ENCODE data around the gene CYP4F8.
"Not testable (repeated sequence)": the region's sequence is repeated elsewhere in the genome, so short reads cannot be mapped to it uniquely, and the experiment has no call there.

CYP4F8 gene

GRCh38 chr19:15651791-15652190, 36.8 kb downstream of the CYP4F8 start:
- Mint-ChIP-seq H3K9me3 (ENCODE audit: low read depth) (no peaks in the 10 kb centered on the region), H3K4me1 (ENCODE audit: low read depth) (no peaks in the 10 kb centered on the region), H3K27ac (no peak overlapping the region), H3K36me3 (no peaks in the 10 kb centered on the region), H3K27me3 (peaks cover 34% of the 10 kb centered on the region), H3K4me3 (no peak overlapping the region)

- H3K36me3 Mint-ChIP-seq = no peaks in the 10 kb centered on the region
- H3K27ac Mint-ChIP-seq = no peak overlapping the region
- no peaks in the 10 kb centered on the region for H3K4me1 Mint-ChIP-seq (ENCODE audit: low read depth)
- H3K9me3 Mint-ChIP-seq (ENCODE audit: low read depth) = no peaks in the 10 kb centered on the region
- peaks cover 38% of the 10 kb centered on the region for H3K27me3 Mint-ChIP-seq
- no peak overlapping the region for H3K4me3 Mint-ChIP-seq
Measured at GRCh38 chr19:15652559-15653278, 37.7 kb downstream of the CYP4F8 start.

GRCh38 chr19:15656467-15656866, 41.4 kb downstream of the CYP4F8 start:
- H3K27me3 Mint-ChIP-seq = peaks cover 43% of the 10 kb centered on the region
- no peak overlapping the region for H3K27ac Mint-ChIP-seq
- H3K36me3 Mint-ChIP-seq = peaks cover 5% of the 10 kb centered on the region
- no peak overlapping the region for H3K4me3 Mint-ChIP-seq
- no peaks in the 10 kb centered on the region for H3K4me1 Mint-ChIP-seq (ENCODE audit: low read depth)
- H3K9me3 Mint-ChIP-seq (ENCODE audit: low read depth) = no peaks in the 10 kb centered on the region

GRCh38 chr19:15663247-15663646, 48.2 kb downstream of the CYP4F8 start:
- peaks cover 14% of the 10 kb centered on the region for H3K27me3 Mint-ChIP-seq
- H3K36me3 Mint-ChIP-seq = peaks cover 5% of the 10 kb centered on the region
- no peak overlapping the region for H3K27ac Mint-ChIP-seq
- no peaks in the 10 kb centered on the region for H3K9me3 Mint-ChIP-seq (ENCODE audit: low read depth)
- no peaks in the 10 kb centered on the region for H3K4me1 Mint-ChIP-seq (ENCODE audit: low read depth)
- no peak overlapping the region for H3K4me3 Mint-ChIP-seq

- Mint-ChIP-seq H3K36me3 (no peaks in the 10 kb centered on the region), H3K27me3 (peaks cover 9% of the 10 kb centered on the region), H3K4me3 (no peak overlapping the region), H3K4me1 (ENCODE audit: low read depth) (no peaks in the 10 kb centered on the region), H3K27ac (no peak overlapping the region), H3K9me3 (ENCODE audit: low read depth) (no peaks in the 10 kb centered on the region)
Measured at GRCh38 chr19:15666186-15666585, 51.2 kb downstream of the CYP4F8 start.

- H3K27me3 Mint-ChIP-seq = peaks cover 4% of the 10 kb centered on the region
- no peaks in the 10 kb centered on the region for H3K36me3 Mint-ChIP-seq
- no peak overlapping the region for H3K4me3 Mint-ChIP-seq
- no peak overlapping the region for H3K27ac Mint-ChIP-seq
- no peaks in the 10 kb centered on the region for H3K9me3 Mint-ChIP-seq (ENCODE audit: low read depth)
- peaks cover under 1% of the 10 kb centered on the region for H3K4me1 Mint-ChIP-seq (ENCODE audit: low read depth)
Measured at GRCh38 chr19:15666883-15667282, 51.9 kb downstream of the CYP4F8 start.

- Mint-ChIP-seq H3K27me3 (no peaks in the 10 kb centered on the region), H3K4me1 (ENCODE audit: low read depth) (peaks cover 20% of the 10 kb centered on the region), H3K27ac (no peak overlapping the region), H3K4me3 (no peak overlapping the region), H3K36me3 (no peaks in the 10 kb centered on the region), H3K9me3 (ENCODE audit: low read depth) (no peaks in the 10 kb centered on the region)
Measured at GRCh38 chr19:15669440-15669839, 54.4 kb downstream of the CYP4F8 start.

GRCh38 chr19:15669891-15670290, 54.9 kb downstream of the CYP4F8 start:
- Mint-ChIP-seq H3K27me3 (no peaks in the 10 kb centered on the region), H3K27ac (no peak overlapping the region), H3K36me3 (no peaks in the 10 kb centered on the region), H3K4me3 (no peak overlapping the region), H3K4me1 (ENCODE audit: low read depth) (peaks cover 24% of the 10 kb centered on the region), H3K9me3 (ENCODE audit: low read depth) (no peaks in the 10 kb centered on the region)

- H3K36me3 Mint-ChIP-seq = no peaks in the 10 kb centered on the region
- no peaks in the 10 kb centered on the region for H3K9me3 Mint-ChIP-seq (ENCODE audit: low read depth)
- no peaks in the 10 kb centered on the region for H3K27me3 Mint-ChIP-seq
- peaks cover 28% of the 10 kb centered on the region for H3K4me1 Mint-ChIP-seq (ENCODE audit: low read depth)
- no peak overlapping the region for H3K27ac Mint-ChIP-seq
- no peak overlapping the region for H3K4me3 Mint-ChIP-seq
Measured at GRCh38 chr19:15671237-15671821, 56.3 kb downstream of the CYP4F8 start.

GRCh38 chr19:15671891-15672579, 57.0 kb downstream of the CYP4F8 start:
- no peaks in the 10 kb centered on the region for H3K27me3 Mint-ChIP-seq
- no peak overlapping the region for H3K4me3 Mint-ChIP-seq
- no peak overlapping the region for H3K27ac Mint-ChIP-seq
- H3K9me3 Mint-ChIP-seq (ENCODE audit: low read depth) = no peaks in the 10 kb centered on the region
- no peaks in the 10 kb centered on the region for H3K36me3 Mint-ChIP-seq
- H3K4me1 Mint-ChIP-seq (ENCODE audit: low read depth) = peaks cover 28% of the 10 kb centered on the region

GRCh38 chr19:15672580-15673175, 57.7 kb downstream of the CYP4F8 start, which contains the start of gene CYP4F12:
Gene CYP4F12, plus strand, starts transcription at chr19:15673087. Its CDS starts 443 bp downstream, at chr19:15673530.
- Mint-ChIP-seq H3K4me3 (no peak within 1 kb of the TSS), H3K4me1 (ENCODE audit: low read depth) (peaks cover 28% of the 10 kb centered on the region), H3K9me3 (ENCODE audit: low read depth) (no peaks in the 10 kb centered on the region), H3K36me3 (no peaks in the 10 kb centered on the region), H3K27ac (no peak within 1 kb of the TSS), H3K27me3 (no peaks in the 10 kb centered on the region)

- Mint-ChIP-seq H3K27ac (no peak overlapping the region), H3K4me3 (no peak overlapping the region), H3K9me3 (ENCODE audit: low read depth) (no peaks in the 10 kb centered on the region), H3K4me1 (ENCODE audit: low read depth) (peaks cover 29% of the 10 kb centered on the region), H3K27me3 (peaks cover 2% of the 10 kb centered on the region), H3K36me3 (peaks cover 2% of the 10 kb centered on the region)
Measured at GRCh38 chr19:15673176-15673654, 58.2 kb downstream of the CYP4F8 start.

- Mint-ChIP-seq H3K36me3 (peaks cover 5% of the 10 kb centered on the region), H3K27me3 (peaks cover 5% of the 10 kb centered on the region), H3K9me3 (ENCODE audit: low read depth) (no peaks in the 10 kb centered on the region), H3K4me1 (ENCODE audit: low read depth) (peaks cover 29% of the 10 kb centered on the region), H3K4me3 (no peak overlapping the region), H3K27ac (no peak overlapping the region)
Measured at GRCh38 chr19:15675560-15675959, 60.5 kb downstream of the CYP4F8 start.

- peaks cover 11% of the 10 kb centered on the region for H3K4me1 Mint-ChIP-seq (ENCODE audit: low read depth)
- no peak overlapping the region for H3K4me3 Mint-ChIP-seq
- no peak overlapping the region for H3K27ac Mint-ChIP-seq
- peaks cover 6% of the 10 kb centered on the region for H3K36me3 Mint-ChIP-seq
- no peaks in the 10 kb centered on the region for H3K9me3 Mint-ChIP-seq (ENCODE audit: low read depth)
- peaks cover 23% of the 10 kb centered on the region for H3K27me3 Mint-ChIP-seq
Measured at GRCh38 chr19:15679089-15679488, 64.1 kb downstream of the CYP4F8 start.

- not testable (repeated sequence) for H3K4me1 Mint-ChIP-seq (ENCODE audit: low read depth); H3K9me3 Mint-ChIP-seq (ENCODE audit: low read depth); H3K36me3 Mint-ChIP-seq; H3K4me3 Mint-ChIP-seq; H3K27ac Mint-ChIP-seq
- H3K27me3 Mint-ChIP-seq = peaks cover 26% of the 10 kb centered on the region
Measured at GRCh38 chr19:15679865-15680264, 64.8 kb downstream of the CYP4F8 start.
